CD14-positive monocyte (primary cell): ENCODE results near the gene GUCA1A. TPM values are rescaled to one million over a fixed set of nuclear protein-coding genes. Genes with fewer than 3 reads are reported as not detected.

Experiments used
- DNase-seq, 3 donors: peaks; one replicate each; pipeline ENCODE4 v3.0.0-alpha.2; 2011 to 2022
- H2AFZ ChIP-seq: 2 replicates; pipeline ENCODE4 v1.6.0; 2012; ENCODE audit warnings: mild to moderate bottlenecking, low read depth, low read length, inconsistent platforms; ENCODE audit not compliant: insufficient read depth, poor library complexity, severe bottlenecking
- H3K27ac ChIP-seq, 2 donors: 1 replicate in 1 of 2; 2 replicates in 1 of 2; pipeline ENCODE4 v1.5.1; 2012 to 2013; ENCODE audit warnings: low read length in 2 of 2, control low read depth in 1 of 2, inconsistent platforms in 1 of 2, low read depth in 1 of 2, mild to moderate bottlenecking in 1 of 2
- H3K27me3 ChIP-seq, 2 donors: one replicate each; pipeline versions ENCODE4 v1.6.0 to v1.6.1; 2011 to 2013; ENCODE audit warnings: low read length in 2 of 2; ENCODE audit not compliant: control insufficient read depth in 2 of 2, insufficient read depth in 2 of 2
- H3K36me3 ChIP-seq, 2 donors: replicated peaks in 1 of 2; 1 replicate in 1 of 2; 2 replicates in 1 of 2; pipeline versions ENCODE4 v1.5.1 to v1.6.1; 2012 to 2013; ENCODE audit warnings: low read length in 2 of 2, control low read depth in 1 of 2, inconsistent platforms in 1 of 2, mild to moderate bottlenecking in 1 of 2; ENCODE audit not compliant: insufficient read depth in 2 of 2, control insufficient read depth in 1 of 2
- H3K4me1 ChIP-seq, 2 donors: 1 replicate in 1 of 2; 2 replicates in 1 of 2; pipeline versions ENCODE4 v1.5.1 to v1.6.1; 2012 to 2013; ENCODE audit warnings: low read length in 2 of 2, control low read depth in 1 of 2, inconsistent platforms in 1 of 2, mild to moderate bottlenecking in 1 of 2, moderate library complexity in 1 of 2; ENCODE audit not compliant: insufficient read depth in 2 of 2, control insufficient read depth in 1 of 2
- H3K4me2 ChIP-seq: replicated peaks from 2 replicates; pipeline ENCODE3; 2012; ENCODE audit warnings: low read length, moderate library complexity, mild to moderate bottlenecking; ENCODE audit not compliant: poor library complexity, severe bottlenecking; ENCODE audit errors: extremely low read depth
- H3K4me3 ChIP-seq, 3 experiments: fragments of 200-600 bp in 1 of 3; sonication (generic) in 1 of 3; replicated peaks in 1 of 3; 1 replicate in 2 of 3; 2 replicates in 1 of 3; pipeline ENCODE4 v1.5.1; 2011 to 2013; ENCODE audit warnings: low read length in 3 of 3, mild to moderate bottlenecking in 3 of 3, control low read depth in 2 of 3, low read depth in 2 of 3, inconsistent platforms in 1 of 3, moderate library complexity in 1 of 3
- H3K79me2 ChIP-seq: 2 replicates; pipeline ENCODE4 v1.6.0; 2012; ENCODE audit warnings: mild to moderate bottlenecking, control low read depth, inconsistent platforms, low read length, moderate library complexity; ENCODE audit not compliant: insufficient read depth
- H3K9ac ChIP-seq: 2 replicates; pipeline ENCODE4 v1.6.0; 2017; ENCODE audit warnings: low read length, mild to moderate bottlenecking; ENCODE audit not compliant: insufficient read depth, poor library complexity, severe bottlenecking
- H3K9me3 ChIP-seq, 2 donors: replicated peaks in 1 of 2; 1 replicate in 1 of 2; 2 replicates in 1 of 2; pipeline versions ENCODE4 v1.5.1 to v1.6.1; 2012 to 2013; ENCODE audit warnings: low read length in 2 of 2, control low read depth in 1 of 2; ENCODE audit not compliant: control insufficient read depth in 1 of 2, insufficient read depth in 1 of 2
- H4K20me1 ChIP-seq: 2 replicates; pipeline ENCODE4 v1.6.0; 2012; ENCODE audit warnings: mild to moderate bottlenecking, low read length, control low read depth, moderate library complexity; ENCODE audit not compliant: insufficient read depth
- H3K27ac Mint-ChIP-seq, 7 donors: one replicate each; pipeline ENCODE4 v1.8.0; 2020; ENCODE audit warnings: mild to moderate bottlenecking in 7 of 7, mixed read lengths in 7 of 7, moderate library complexity in 6 of 7, inconsistent platforms in 2 of 7
- H3K27me3 Mint-ChIP-seq, 3 donors: one replicate each; pipeline ENCODE4 v1.8.0; 2021 to 2022; ENCODE audit warnings: low read depth in 3 of 3, mild to moderate bottlenecking in 3 of 3, mixed read lengths in 3 of 3, moderate library complexity in 3 of 3, inconsistent platforms in 1 of 3
- H3K36me3 Mint-ChIP-seq, 2 donors: one replicate each; pipeline ENCODE4 v1.8.0; 2020; ENCODE audit warnings: mixed read lengths in 2 of 2, inconsistent platforms in 1 of 2, mild to moderate bottlenecking in 1 of 2
- H3K4me1 Mint-ChIP-seq: one replicate; pipeline ENCODE4 v1.8.0; 2020; ENCODE audit warnings: mild to moderate bottlenecking, mixed read lengths
- H3K4me3 Mint-ChIP-seq, 2 donors: one replicate each; pipeline ENCODE4 v1.8.0; 2020; ENCODE audit warnings: mild to moderate bottlenecking in 2 of 2, mixed read lengths in 2 of 2, moderate library complexity in 1 of 2
- H3K9me3 Mint-ChIP-seq, 7 donors: one replicate each; pipeline ENCODE4 v1.8.0; 2020 to 2022; ENCODE audit warnings: mixed read lengths in 7 of 7, mild to moderate bottlenecking in 6 of 7, moderate library complexity in 6 of 7, inconsistent platforms in 2 of 7
- CTCF ChIP-seq: fragments of 200-600 bp; IDR thresholded peaks from one replicate; pipeline ENCODE4 v1.8.0; 2022; ENCODE audit warnings: antibody characterized with exemption, mild to moderate bottlenecking
- WGBS: methylation state at CpG from one replicate; pipeline ENCODE4 v1.1.5; 2013; ENCODE audit warnings: missing lambda C conversion rate; ENCODE audit not compliant: insufficient coverage; 5-methylcytosine and 5-hydroxymethylcytosine counted together
- intact Hi-C, 2 donors: fragments of 100-400 bp; cut with micrococcal nuclease; formaldehyde crosslinking; loops; one replicate each; pipeline versions ENCODE4 v1.15.0 to v1.15.1; 2023
- polyA plus RNA-seq, 3 donors: library from polyadenylated mRNA; depleted of rRNA in 1 of 3; unstranded in 2 of 3; stranded (reverse) in 1 of 3; fragments of 300-500 nt in 2 of 3; fragments of >200 nt in 1 of 3; fragmentation: Illumina TruSeq in 2 of 3; gene quantifications; 1 replicate in 2 of 3; 2 replicates in 1 of 3; pipeline ENCODE4 v1.2.3, GENCODE V29; 2012 to 2021

Gene GUCA1A
- polyA plus RNA-seq, 3 donors = not detected

GRCh38 chr6:42129360-42129676 is 43.8 kb upstream of the GUCA1A start:
- peaks cover 1 to 2% (median 2%) of the 10 kb centered on the region in 3 donors for H3K27me3 Mint-ChIP-seq
- H3K9me3 ChIP-seq = no peaks in the 10 kb centered on the region

DNA sequence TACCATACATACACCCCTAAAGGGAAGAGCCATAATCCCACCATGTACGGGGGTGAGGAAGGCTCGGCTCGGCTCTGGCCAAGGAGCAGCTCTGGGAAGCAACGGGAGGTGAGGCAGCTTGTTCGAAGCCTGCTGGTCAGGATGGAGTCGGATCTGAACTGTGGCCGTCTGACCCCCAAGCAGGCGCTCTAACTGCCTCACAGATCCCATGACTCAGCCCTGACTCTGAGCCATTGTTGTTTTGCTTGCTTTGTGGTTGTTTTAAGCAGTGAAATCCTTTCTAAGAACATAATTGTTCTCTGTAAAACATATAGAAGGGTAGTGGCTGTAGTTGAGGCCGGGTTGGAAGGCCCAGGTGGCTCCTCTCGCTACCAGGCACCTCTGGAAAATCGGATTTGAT is 41.6 kb upstream of the GUCA1A start:
- peaks cover 2% of the 10 kb centered on the region for H3K4me1 Mint-ChIP-seq
- peaks cover 0 to 2% (median 0%) of the 10 kb centered on the region in 7 donors for H3K9me3 Mint-ChIP-seq
- Histone ChIP-seq H3K36me3 (no peaks in the 10 kb centered on the region), H4K20me1 (no peaks in the 10 kb centered on the region), H3K27ac (no peak overlapping the region), H3K27me3 (no peaks in the 10 kb centered on the region), H3K9ac (no peak overlapping the region), H3K4me2 (no peak overlapping the region), H3K79me2 (no peaks in the 10 kb centered on the region), H2AFZ (no peak overlapping the region), H3K4me3 (no peak overlapping the region), H3K4me1 (peaks cover 0 to 1% of the 10 kb centered on the region in 2 donors), H3K9me3 (no peaks in the 10 kb centered on the region)
- 97% methylated on average over 8 of the region's 11 CpGs for WGBS
- no peak overlapping the region for H3K27ac Mint-ChIP-seq
- no peak for DNase-seq
- no peak for TF ChIP-seq CTCF
- H3K4me3 Mint-ChIP-seq = no peak overlapping the region
- no peaks in the 10 kb centered on the region for H3K36me3 Mint-ChIP-seq
- intact Hi-C loops = no loop called here
- peaks cover 2 to 3% (median 3%) of the 10 kb centered on the region in 3 donors for H3K27me3 Mint-ChIP-seq

More at GRCh38 chr6:42129360-42129676, 43.8 kb upstream of the GUCA1A start:
- H3K27ac Mint-ChIP-seq = no peak overlapping the region
- Histone ChIP-seq H3K27me3 (no peaks in the 10 kb centered on the region), H2AFZ (no peak overlapping the region), H3K4me3 (no peak overlapping the region), H3K36me3 (no peaks in the 10 kb centered on the region), H3K79me2 (no peaks in the 10 kb centered on the region), H3K27ac (no peak overlapping the region), H4K20me1 (no peaks in the 10 kb centered on the region), H3K4me2 (no peak overlapping the region), H3K4me1 (peaks cover 5 to 6% of the 10 kb centered on the region in 2 donors), H3K9ac (no peak overlapping the region)
- no peak for TF ChIP-seq CTCF
- no peak overlapping the region for H3K4me3 Mint-ChIP-seq
- no peak for DNase-seq
- peaks cover 7% of the 10 kb centered on the region for H3K4me1 Mint-ChIP-seq
- peaks cover 0 to 3% (median 0%) of the 10 kb centered on the region in 7 donors for H3K9me3 Mint-ChIP-seq
- intact Hi-C loops = no loop called here
- no peaks in the 10 kb centered on the region for H3K36me3 Mint-ChIP-seq
- WGBS = 100% methylated on average over 2 of the region's 2 CpGs
